Measurements from ENCODE around the gene ELN. TPM values are rescaled to one million over a fixed set of nuclear protein-coding genes. Genes with fewer than 3 reads are reported as not detected.

The ELN gene
- total RNA-seq, 1 experiment from 2014 or later, result not detected

DNA sequence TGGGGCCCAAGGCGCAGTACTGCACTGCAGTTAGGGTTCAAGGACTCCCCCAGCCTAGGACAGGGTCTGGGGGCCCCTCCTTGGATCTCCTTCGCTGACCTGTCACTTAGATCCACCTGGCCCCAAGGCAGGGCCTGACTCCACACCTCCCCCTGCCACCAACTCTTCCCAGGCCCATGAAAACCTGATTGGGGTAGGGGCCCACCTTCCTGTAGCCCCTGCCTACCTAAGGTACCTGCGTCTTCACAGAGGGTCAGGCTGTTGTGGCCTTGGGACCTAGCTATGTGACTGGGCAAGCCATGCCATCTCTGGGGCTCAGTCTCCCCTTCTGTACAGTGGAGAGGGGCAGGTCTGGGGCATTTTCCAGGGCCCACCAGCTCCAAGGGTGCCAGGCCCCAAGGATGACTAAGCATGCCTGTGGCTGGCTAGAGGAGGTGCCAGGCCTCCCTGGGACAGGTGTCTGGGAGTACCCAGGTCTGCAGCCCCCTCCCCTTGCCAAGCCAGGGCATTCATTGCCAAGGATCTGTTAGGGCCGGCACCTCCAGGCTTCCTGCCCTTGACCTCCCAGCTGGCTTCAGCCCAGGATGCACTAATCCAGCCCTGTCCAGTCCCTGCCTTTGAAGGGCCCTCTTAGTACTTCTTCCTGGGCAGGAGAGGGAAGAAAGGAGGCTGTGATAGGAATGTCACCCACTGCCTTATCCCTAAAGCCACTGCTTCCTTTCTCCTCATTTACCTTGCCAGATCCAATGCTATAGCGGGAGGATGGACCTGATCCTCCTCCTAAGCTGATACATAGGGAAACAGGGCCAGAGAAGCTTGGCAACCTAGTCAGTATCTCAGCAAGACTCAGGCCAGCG is 57.0 kb downstream of the ELN start:
- H4K20me1 ChIP-seq (ENCODE audit: insufficient read depth, low read depth, low read length), result peaks cover 16% of the 10 kb centered on the region
- H3K4me3 ChIP-seq (ENCODE audit: low read length), result peak overlapping the region; percentile 89
- H3K27me3 ChIP-seq (ENCODE audit: low read length), result no peaks in the 10 kb centered on the region
- no peaks in the 10 kb centered on the region for H3K36me3 ChIP-seq (ENCODE audit: insufficient read depth, low read length)
- H3K4me1 ChIP-seq (ENCODE audit: low read length), result peaks cover 21% of the 10 kb centered on the region
- no peaks in the 10 kb centered on the region for H3K9me2 ChIP-seq (replicated peaks; ENCODE audit: insufficient read depth, low read length)
- no peak for DNase-seq
- no peak overlapping the region for H2AFZ ChIP-seq (ENCODE audit: low read length)
- H3K27ac ChIP-seq (ENCODE audit: low read length), result no peak overlapping the region
- H3K4me2 ChIP-seq (ENCODE audit: low read depth, low read length, poor library complexity, severe bottlenecking), result peak overlapping the region; percentile 99
- peak overlapping the region; percentile 87 for H3K9ac ChIP-seq (ENCODE audit: low read length)
- H3K9me3 ChIP-seq (ENCODE audit: low read length), result no peaks in the 10 kb centered on the region
- H3K79me2 ChIP-seq (ENCODE audit: low read length), result no peaks in the 10 kb centered on the region; the same call in 1 of the 2 replicates

DNA sequence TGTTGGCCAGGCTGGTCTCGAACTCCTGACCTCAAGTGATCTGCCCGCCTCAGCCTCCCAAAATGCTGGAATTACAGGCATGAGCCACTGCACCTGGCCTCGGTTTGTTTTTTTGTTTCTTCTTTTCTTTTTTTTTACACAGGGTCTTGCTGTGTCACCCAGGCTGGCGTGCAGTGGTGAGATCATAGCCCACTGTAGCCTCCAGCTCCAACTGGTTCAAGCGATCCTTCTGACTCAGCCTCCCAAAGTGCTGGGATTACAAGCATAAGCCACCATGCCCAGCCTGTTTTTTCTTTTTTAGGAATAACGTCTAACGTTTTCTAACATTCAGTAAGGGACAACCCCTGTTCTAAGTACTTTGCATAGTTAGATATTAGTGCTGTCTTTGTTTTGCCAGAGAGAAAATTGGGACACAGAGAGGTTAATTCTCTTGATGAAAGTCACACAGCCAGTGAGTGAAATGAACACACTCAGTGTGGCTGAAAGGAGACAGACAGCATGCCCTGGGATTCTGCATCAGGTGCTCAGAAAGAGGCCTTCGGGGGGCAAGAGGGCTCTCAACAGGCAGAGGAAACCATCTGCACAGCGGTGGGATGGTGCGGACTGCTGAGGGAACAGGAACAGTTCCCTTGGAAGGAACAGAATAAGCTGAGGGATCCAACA is 59.9 kb downstream of the ELN start:
- Histone ChIP-seq H3K4me2 (ENCODE audit: low read depth, low read length, poor library complexity, severe bottlenecking) (no peak overlapping the region), H3K9ac (ENCODE audit: low read length) (no peak overlapping the region), H3K9me3 (ENCODE audit: low read length) (no peaks in the 10 kb centered on the region), H3K79me2 (ENCODE audit: low read length) (no peaks in the 10 kb centered on the region; the same call in 1 of the 2 replicates), H3K4me3 (ENCODE audit: low read length) (no peak overlapping the region), H3K36me3 (ENCODE audit: insufficient read depth, low read length) (no peaks in the 10 kb centered on the region), H3K27ac (ENCODE audit: low read length) (no peak overlapping the region), H4K20me1 (ENCODE audit: insufficient read depth, low read depth, low read length) (peaks cover 16% of the 10 kb centered on the region), H2AFZ (ENCODE audit: low read length) (no peak overlapping the region), H3K4me1 (ENCODE audit: low read length) (peaks cover 33% of the 10 kb centered on the region), H3K9me2 (replicated peaks; ENCODE audit: insufficient read depth, low read length) (no peaks in the 10 kb centered on the region), H3K27me3 (ENCODE audit: low read length) (no peaks in the 10 kb centered on the region)
- no peak for DNase-seq

DNA sequence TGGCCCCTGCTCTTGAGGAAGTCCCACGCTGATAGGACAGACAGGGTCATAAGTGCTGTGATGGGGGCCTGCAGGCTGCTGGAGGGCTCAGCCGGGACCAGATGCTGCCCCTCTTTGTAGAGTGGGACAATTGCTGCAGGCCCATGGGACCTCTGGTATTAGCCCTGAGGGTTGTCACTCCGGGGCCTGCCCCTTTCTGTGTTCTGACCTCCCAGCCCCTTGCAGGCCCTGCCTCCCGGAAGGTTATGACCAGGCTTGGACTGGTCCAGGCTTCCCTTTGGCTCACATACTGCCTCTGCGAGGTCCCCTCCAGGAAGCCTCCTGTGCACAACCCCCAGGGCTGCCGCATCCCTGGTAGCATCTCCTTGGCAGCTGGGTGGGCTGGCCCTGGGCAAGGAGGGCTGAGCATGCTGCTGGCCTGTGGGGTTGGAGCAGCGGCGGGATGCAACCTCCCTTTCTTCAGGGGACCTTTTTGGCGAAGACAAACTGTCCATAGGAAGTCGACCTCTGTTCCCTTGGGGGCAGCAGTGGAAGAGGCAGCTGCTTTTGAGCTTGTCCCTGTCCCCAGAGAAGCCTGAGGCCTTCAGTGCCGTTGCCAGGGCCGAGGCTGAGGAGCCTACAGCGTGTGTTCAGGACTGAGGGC is 64.5 kb downstream of the ELN start:
- peak overlapping the region; percentile 74 for H3K4me2 ChIP-seq (ENCODE audit: low read depth, low read length, poor library complexity, severe bottlenecking)

DNA sequence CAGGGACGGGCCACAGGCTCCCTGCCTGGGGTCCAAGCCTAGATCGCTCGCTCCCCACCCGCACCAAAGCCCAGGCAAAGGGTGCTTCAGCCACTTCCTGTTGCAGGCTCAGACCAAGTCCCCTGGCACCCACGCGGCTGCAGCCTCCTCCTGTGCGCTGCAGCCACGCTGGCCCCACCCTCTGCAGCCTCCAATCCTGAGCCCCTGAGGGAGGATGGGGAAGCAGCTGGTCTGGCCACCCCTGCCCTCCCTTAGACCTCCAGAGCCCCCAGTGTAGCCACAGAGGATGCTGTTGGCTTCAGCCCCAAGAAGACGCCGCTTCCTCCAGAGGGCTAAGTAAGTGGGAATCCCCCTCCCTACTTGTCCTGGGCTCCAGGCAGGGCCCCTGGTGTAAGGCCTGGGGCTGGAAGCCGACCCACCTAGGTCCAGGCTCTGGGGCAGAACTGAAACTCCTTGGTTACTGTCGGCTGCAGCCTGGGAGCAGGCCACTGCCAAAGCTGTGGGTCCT is 65.0 kb downstream of the ELN start:
- peak; percentile 92 for DNase-seq
- no peaks in the 10 kb centered on the region; the same call in 1 of the 2 replicates for H3K79me2 ChIP-seq (ENCODE audit: low read length)
- H3K9me3 ChIP-seq (ENCODE audit: low read length), result no peaks in the 10 kb centered on the region
- peak overlapping the region; percentile 15; the same call in 1 of the 2 replicates for H2AFZ ChIP-seq (ENCODE audit: low read length)
- H3K27me3 ChIP-seq (ENCODE audit: low read length), result no peaks in the 10 kb centered on the region
- peaks cover 40% of the 10 kb centered on the region for H3K4me1 ChIP-seq (ENCODE audit: low read length)
- H3K36me3 ChIP-seq (ENCODE audit: insufficient read depth, low read length), result peaks cover 12% of the 10 kb centered on the region
- H3K9ac ChIP-seq (ENCODE audit: low read length), result peak overlapping the region; percentile 73
- no peaks in the 10 kb centered on the region for H3K9me2 ChIP-seq (replicated peaks; ENCODE audit: insufficient read depth, low read length)
- peak overlapping the region; percentile 77 for H3K4me3 ChIP-seq (ENCODE audit: low read length)
- H4K20me1 ChIP-seq (ENCODE audit: insufficient read depth, low read depth, low read length), result no peaks in the 10 kb centered on the region; the same call in 1 of the 2 replicates
- H3K27ac ChIP-seq (ENCODE audit: low read length), result peak overlapping the region; percentile 90
- peak overlapping the region; percentile 74 for H3K4me2 ChIP-seq (ENCODE audit: low read depth, low read length, poor library complexity, severe bottlenecking)

More for the DNA sequence above, 64.5 kb downstream of the ELN start:
- H3K27ac ChIP-seq (ENCODE audit: low read length), result peak overlapping the region; percentile 90
- no peaks in the 10 kb centered on the region; the same call in 1 of the 2 replicates for H4K20me1 ChIP-seq (ENCODE audit: insufficient read depth, low read depth, low read length)
- peaks cover 6% of the 10 kb centered on the region for H3K36me3 ChIP-seq (ENCODE audit: insufficient read depth, low read length)
- no peaks in the 10 kb centered on the region for H3K9me2 ChIP-seq (replicated peaks; ENCODE audit: insufficient read depth, low read length)
- no peaks in the 10 kb centered on the region for H3K9me3 ChIP-seq (ENCODE audit: low read length)
- peaks cover 40% of the 10 kb centered on the region for H3K4me1 ChIP-seq (ENCODE audit: low read length)
- H3K27me3 ChIP-seq (ENCODE audit: low read length), result no peaks in the 10 kb centered on the region
- H3K9ac ChIP-seq (ENCODE audit: low read length), result peak overlapping the region; percentile 73
- peak; percentile 76 for DNase-seq
- peak overlapping the region; percentile 15; the same call in 1 of the 2 replicates for H2AFZ ChIP-seq (ENCODE audit: low read length)
- no peaks in the 10 kb centered on the region; the same call in 1 of the 2 replicates for H3K79me2 ChIP-seq (ENCODE audit: low read length)
- H3K4me3 ChIP-seq (ENCODE audit: low read length), result peak overlapping the region; percentile 77

DNA sequence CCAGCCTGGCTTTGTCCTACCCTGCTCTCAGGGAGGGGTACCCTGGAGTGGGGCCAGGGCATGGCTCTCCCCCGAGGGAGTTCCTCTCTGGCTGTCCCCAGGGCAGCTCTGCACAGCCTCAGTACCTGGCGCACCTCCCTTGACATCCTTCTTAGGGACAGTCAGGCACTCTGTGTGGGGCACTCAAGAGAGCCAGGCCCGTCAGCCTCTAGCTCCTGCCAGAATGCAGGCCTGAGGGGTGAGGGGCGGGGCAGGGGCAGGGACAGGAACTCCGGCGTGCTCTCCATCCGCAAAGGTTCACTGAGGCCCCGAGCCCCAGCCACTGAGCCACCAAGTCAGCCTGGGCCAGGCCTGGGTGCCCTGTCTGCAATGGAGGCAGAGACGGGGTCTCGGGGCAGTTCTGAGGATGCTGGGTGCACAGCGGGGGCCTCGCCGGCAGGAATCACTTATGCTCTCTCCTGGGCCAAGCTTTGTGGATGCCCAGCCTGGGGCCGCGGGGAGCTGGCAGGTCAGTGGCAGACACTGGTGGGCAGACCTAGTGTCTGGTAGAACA is 65.8 kb downstream of the ELN start:
- Histone ChIP-seq H3K9ac (ENCODE audit: low read length) (peak overlapping the region; percentile 73), H3K27ac (ENCODE audit: low read length) (peak overlapping the region; percentile 90), H3K36me3 (ENCODE audit: insufficient read depth, low read length) (peaks cover 14% of the 10 kb centered on the region), H3K4me1 (ENCODE audit: low read length) (peaks cover 40% of the 10 kb centered on the region), H3K4me2 (ENCODE audit: low read depth, low read length, poor library complexity, severe bottlenecking) (peak overlapping the region; percentile 74), H3K4me3 (ENCODE audit: low read length) (peak overlapping the region; percentile 77), H3K27me3 (ENCODE audit: low read length) (no peaks in the 10 kb centered on the region), H3K9me3 (ENCODE audit: low read length) (no peaks in the 10 kb centered on the region), H2AFZ (ENCODE audit: low read length) (no peak overlapping the region), H4K20me1 (ENCODE audit: insufficient read depth, low read depth, low read length) (no peaks in the 10 kb centered on the region; the same call in 1 of the 2 replicates), H3K79me2 (ENCODE audit: low read length) (no peaks in the 10 kb centered on the region; the same call in 1 of the 2 replicates), H3K9me2 (replicated peaks; ENCODE audit: insufficient read depth, low read length) (no peaks in the 10 kb centered on the region)
- peak; percentile 70 for DNase-seq

DNA sequence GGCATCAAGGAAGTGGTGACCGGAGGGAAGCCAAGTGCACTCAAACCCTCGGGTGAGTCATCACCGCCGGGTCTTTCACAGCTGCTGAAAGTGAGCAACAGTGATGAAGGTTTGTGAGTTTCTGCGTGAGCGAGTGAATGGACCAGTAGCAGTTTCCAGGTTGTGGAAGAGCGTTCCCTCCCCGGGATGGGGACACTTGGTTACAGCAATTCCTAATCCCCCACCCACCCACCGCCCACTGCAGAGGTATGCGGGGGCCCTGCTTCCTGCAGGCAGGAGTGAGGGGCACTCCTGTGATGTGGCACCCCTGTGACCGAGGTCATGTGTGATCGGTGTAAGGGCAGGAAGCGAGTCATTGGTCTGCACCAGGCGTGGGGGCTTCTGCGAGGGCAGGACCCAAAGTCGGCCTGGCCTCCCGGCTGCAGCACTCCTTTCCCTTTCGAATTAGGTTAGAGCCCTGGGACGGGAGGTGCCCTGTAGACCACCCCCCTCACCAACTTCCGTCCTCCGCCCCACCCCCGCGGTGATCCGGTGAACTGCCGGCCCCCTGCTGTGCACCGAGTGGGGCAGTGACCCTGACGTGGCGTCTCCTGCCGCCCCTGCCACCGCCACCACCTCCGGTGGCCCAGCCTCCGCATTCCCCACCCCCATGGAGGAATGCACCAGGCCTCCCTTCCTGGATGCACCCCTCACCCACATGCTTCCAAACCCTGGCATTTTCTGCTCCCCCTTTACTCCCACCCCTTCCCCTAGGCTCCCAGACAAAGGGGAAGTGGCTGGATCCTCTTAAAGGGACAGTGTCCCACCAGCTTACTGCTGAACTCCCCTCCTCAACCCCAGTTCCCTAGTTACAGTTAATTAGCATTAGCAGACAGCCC is 66.5 kb downstream of the ELN start:
- Histone ChIP-seq H3K9me3 (ENCODE audit: low read length) (no peaks in the 10 kb centered on the region), H3K4me2 (ENCODE audit: low read depth, low read length, poor library complexity, severe bottlenecking) (peak overlapping the region; percentile 74), H2AFZ (ENCODE audit: low read length) (no peak overlapping the region), H3K9ac (ENCODE audit: low read length) (peak overlapping the region; percentile 73), H3K9me2 (replicated peaks; ENCODE audit: insufficient read depth, low read length) (no peaks in the 10 kb centered on the region), H3K79me2 (ENCODE audit: low read length) (no peaks in the 10 kb centered on the region; the same call in 1 of the 2 replicates), H3K27ac (ENCODE audit: low read length) (peak overlapping the region; percentile 90), H3K4me1 (ENCODE audit: low read length) (peaks cover 43% of the 10 kb centered on the region), H3K4me3 (ENCODE audit: low read length) (peak overlapping the region; percentile 77), H3K36me3 (ENCODE audit: insufficient read depth, low read length) (peaks cover 14% of the 10 kb centered on the region), H4K20me1 (ENCODE audit: insufficient read depth, low read depth, low read length) (no peaks in the 10 kb centered on the region; the same call in 1 of the 2 replicates), H3K27me3 (ENCODE audit: low read length) (no peaks in the 10 kb centered on the region)
- peak; percentile 83 for DNase-seq

DNA sequence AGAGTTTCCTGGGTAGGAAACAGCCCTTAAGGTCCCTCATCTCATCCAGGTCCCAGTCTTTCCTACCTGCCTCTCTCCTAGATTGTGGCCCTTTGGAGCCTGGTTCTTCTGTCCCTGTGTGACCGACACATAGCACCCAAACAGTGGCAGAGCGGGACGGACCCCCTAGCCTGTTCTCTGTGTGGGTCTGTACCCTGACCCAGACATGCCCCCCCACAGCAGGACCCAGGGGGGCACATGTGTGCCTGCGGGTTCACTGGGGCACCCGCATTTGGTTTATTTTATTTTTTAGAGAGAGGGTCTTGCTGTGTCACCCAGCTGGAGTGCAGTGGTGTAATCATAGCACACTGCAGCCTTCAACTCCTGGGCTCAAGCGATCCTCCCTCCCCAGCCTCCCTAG is 67.2 kb downstream of the ELN start:
- Histone ChIP-seq H3K4me1 (ENCODE audit: low read length) (peaks cover 49% of the 10 kb centered on the region), H3K9me2 (replicated peaks; ENCODE audit: insufficient read depth, low read length) (no peaks in the 10 kb centered on the region), H3K4me2 (ENCODE audit: low read depth, low read length, poor library complexity, severe bottlenecking) (peak overlapping the region; percentile 74), H3K9ac (ENCODE audit: low read length) (peak overlapping the region; percentile 73; the same call in 1 of the 2 replicates), H3K79me2 (ENCODE audit: low read length) (no peaks in the 10 kb centered on the region; the same call in 1 of the 2 replicates), H3K36me3 (ENCODE audit: insufficient read depth, low read length) (peaks cover 14% of the 10 kb centered on the region), H3K27me3 (ENCODE audit: low read length) (no peaks in the 10 kb centered on the region), H3K27ac (ENCODE audit: low read length) (peak overlapping the region; percentile 90), H3K9me3 (ENCODE audit: low read length) (no peaks in the 10 kb centered on the region), H2AFZ (ENCODE audit: low read length) (no peak overlapping the region), H3K4me3 (ENCODE audit: low read length) (peak overlapping the region; percentile 77; the same call in 1 of the 2 replicates), H4K20me1 (ENCODE audit: insufficient read depth, low read depth, low read length) (no peaks in the 10 kb centered on the region; the same call in 1 of the 2 replicates)
- DNase-seq, result no peak

Data from Karpas-422 (cell line).